A549 (cell line): ENCODE measurements around the gene FBXO5. TPM values are rescaled to one million over a fixed set of nuclear protein-coding genes. Genes with fewer than 3 reads are reported as not detected.
"Not testable (repeated sequence)": the region's sequence is repeated elsewhere in the genome, so short reads cannot be mapped to it uniquely, and the experiment has no call there.

Experiments used
- ATAC-seq, 2 experiments: fragments of 200-7000 bp in 1 of 2; fragments of >200 bp in 1 of 2; cut with Nextera tagmentation in 1 of 2; cut with Tn5 transposase in 1 of 2; 3 replicates each; pipeline versions ENCODE4 v1.8.0 to v1.9.1; 2018 to 2020; ENCODE audit warnings: mild to moderate bottlenecking in 1 of 2, moderate library complexity in 1 of 2
- CTCF ChIA-PET: fragments of 300-600 bp; sonication (Branson Sonifier 250); formaldehyde crosslinking; extraction: SDS; loops from one replicate; lab custom pipeline; 2021; ENCODE audit warnings: antibody characterized with exemption, inconsistent platforms; lab: Yijun Ruan, JAX
- POLR2A ChIA-PET: fragments of 350-600 bp; formaldehyde crosslinking; extraction: SDS; loops from one replicate; lab custom pipeline; 2021; ENCODE audit warnings: antibody characterized with exemption, inconsistent platforms; lab: Yijun Ruan, JAX
- DNase-seq, 2 experiments: peaks; one replicate each; pipeline versions ENCODE4 v3.0.0 to v3.0.0-alpha.2; 2011 to 2016; ENCODE audit warnings: low read depth in 1 of 2, low spot score in 1 of 2
- FAIRE-seq: peaks from 2 replicates; lab custom pipeline; 2011; peaks lifted over from hg19 to GRCh38; lab: Jason Lieb, UNC
- H3K27ac ChIP-seq, 2 experiments: fragments of >200 bp; sonication (Bioruptor Twin); formaldehyde crosslinking; 3 replicates each; pipeline ENCODE4 v1.5.1; 2016 to 2017
- H3K4me1 ChIP-seq: fragments of >200 bp; sonication (Bioruptor Twin); formaldehyde crosslinking; 3 replicates; pipeline ENCODE4 v1.6.1; 2016
- H3K4me2 ChIP-seq: fragments of >200 bp; sonication (Bioruptor Twin); formaldehyde crosslinking; 3 replicates; pipeline ENCODE4 v1.6.1; 2016
- H3K4me3 ChIP-seq: fragments of >200 bp; sonication (Bioruptor Twin); formaldehyde crosslinking; 3 replicates; pipeline ENCODE4 v1.5.1; 2016
- H3K9me3 ChIP-seq: fragments of >200 bp; sonication (Bioruptor Twin); formaldehyde crosslinking; 3 replicates; pipeline ENCODE4 v1.6.1; 2016
- ESRRA ChIP-seq: fragments of 150-350 bp; IDR thresholded peaks from 2 replicates; pipeline ENCODE4 v1.6.1; 2014; ENCODE audit warnings: mild to moderate bottlenecking, low read length, borderline replicate concordance
- FOSL2 ChIP-seq, 2 experiments: fragments of 450-650 bp in 1 of 2; fragments of >200 bp in 1 of 2; sonication (Bioruptor Twin) in 1 of 2; formaldehyde crosslinking; IDR thresholded peaks; 2 replicates each; pipeline versions ENCODE4 v1.5.0 to v1.6.1; 2016 to 2020; ENCODE audit warnings: mild to moderate bottlenecking in 1 of 2, moderate library complexity in 1 of 2
- FOXS1 ChIP-seq: fragments of 250-450 bp; sonication (Bioruptor Pico); IDR thresholded peaks from 2 replicates; pipeline ENCODE4 v1.5.0; 2020; ENCODE audit warnings: mild to moderate bottlenecking, moderate library complexity
- HDAC2 ChIP-seq: fragments of 200-600 bp; sonication (generic); IDR thresholded peaks from 2 replicates; pipeline ENCODE4 v1.6.1; 2016
- HEYL ChIP-seq: fragments of 250-450 bp; sonication (Bioruptor Pico); IDR thresholded peaks from 2 replicates; pipeline ENCODE4 v1.8.0; 2021; ENCODE audit warnings: mild to moderate bottlenecking, moderate library complexity
- HOXA7 ChIP-seq: fragments of 250-450 bp; sonication (Bioruptor Pico); IDR thresholded peaks from 2 replicates; pipeline ENCODE4 v1.5.0; 2020; ENCODE audit warnings: mild to moderate bottlenecking, moderate library complexity
- HOXB13 ChIP-seq: fragments of 250-450 bp; sonication (Bioruptor Pico); IDR thresholded peaks from 2 replicates; pipeline ENCODE4 v1.5.0; 2020; ENCODE audit warnings: low read depth, mild to moderate bottlenecking, moderate library complexity
- JUNB ChIP-seq: fragments of >200 bp; sonication (Bioruptor Twin); formaldehyde crosslinking; IDR thresholded peaks from 2 replicates; pipeline ENCODE4 v1.6.1; 2016
- MAFK ChIP-seq: fragments of 450-650 bp; IDR thresholded peaks from 2 replicates; pipeline ENCODE4 v1.6.1; 2014; ENCODE audit not compliant: partially characterized antibody
- MAZ ChIP-seq: fragments of 150-350 bp; IDR thresholded peaks from 2 replicates; pipeline ENCODE4 v1.6.1; 2014; ENCODE audit warnings: antibody characterized with exemption, low read depth, low read length, borderline replicate concordance
- POLR2A ChIP-seq: IDR thresholded peaks from 2 replicates; pipeline ENCODE4 v1.6.1; 2012; ENCODE audit warnings: mild to moderate bottlenecking, low read length
- TP53 ChIP-seq: fragments of 250-450 bp; sonication (Bioruptor Pico); IDR thresholded peaks from 2 replicates; pipeline ENCODE4 v1.5.0; 2021; ENCODE audit warnings: mild to moderate bottlenecking, moderate library complexity
- ZSCAN20 ChIP-seq: fragments of 250-450 bp; sonication (Bioruptor Pico); IDR thresholded peaks from 2 replicates; pipeline ENCODE4 v1.8.0; 2022; ENCODE audit warnings: mild to moderate bottlenecking, moderate library complexity
- WGBS: methylation state at CpG from one replicate; pipeline ENCODE4 v1.1.6; 2017; ENCODE audit errors: missing lambda C conversion rate; 5-methylcytosine and 5-hydroxymethylcytosine counted together
- polyA plus RNA-seq, 4 experiments: library from polyadenylated mRNA; depleted of rRNA in 3 of 4; stranded (reverse); fragments of >200 nt; fragmentation: RNase III in 1 of 4; extraction: RNeasy Plus Mini Kit Qiagen cat#74134 plus additional on column Dnase treatment in 1 of 4; gene quantifications; 2 replicates in 3 of 4; 3 replicates in 1 of 4; pipeline ENCODE4 v1.2.3, GENCODE V29; 2011 to 2017
- TF ChIP-seq, protein P1 (sequence below): fragments of 250-450 bp; sonication (Bioruptor Pico); IDR thresholded peaks from 2 replicates; pipeline ENCODE4 v1.5.0; 2020; ENCODE audit warnings: low read depth, mild to moderate bottlenecking, moderate library complexity
- TF ChIP-seq, protein P2 (sequence below): fragments of 250-450 bp; sonication (Bioruptor Pico); IDR thresholded peaks from 2 replicates; pipeline ENCODE4 v1.5.0; 2021; ENCODE audit warnings: mild to moderate bottlenecking, moderate library complexity, borderline replicate concordance
- TF ChIP-seq, protein P3 (sequence below): fragments of >200 bp; sonication (Bioruptor Twin); formaldehyde crosslinking; IDR thresholded peaks from 3 replicates; pipeline ENCODE4 v1.6.1; 2016
- TF ChIP-seq, protein P4 (sequence below): fragments of 450-650 bp; IDR thresholded peaks from 2 replicates; pipeline ENCODE4 v1.6.1; 2014; ENCODE audit warnings: antibody characterized with exemption
- TF ChIP-seq, protein P5 (sequence below): fragments of >200 bp; sonication (Bioruptor Twin); formaldehyde crosslinking; IDR thresholded peaks from 3 replicates; pipeline ENCODE4 v1.5.1; 2016

FBXO5 gene
- polyA plus RNA-seq, 2 of the 4 experiments (the other 2 are of a cell fraction), result 14.3 to 29.2 TPM

DNA sequence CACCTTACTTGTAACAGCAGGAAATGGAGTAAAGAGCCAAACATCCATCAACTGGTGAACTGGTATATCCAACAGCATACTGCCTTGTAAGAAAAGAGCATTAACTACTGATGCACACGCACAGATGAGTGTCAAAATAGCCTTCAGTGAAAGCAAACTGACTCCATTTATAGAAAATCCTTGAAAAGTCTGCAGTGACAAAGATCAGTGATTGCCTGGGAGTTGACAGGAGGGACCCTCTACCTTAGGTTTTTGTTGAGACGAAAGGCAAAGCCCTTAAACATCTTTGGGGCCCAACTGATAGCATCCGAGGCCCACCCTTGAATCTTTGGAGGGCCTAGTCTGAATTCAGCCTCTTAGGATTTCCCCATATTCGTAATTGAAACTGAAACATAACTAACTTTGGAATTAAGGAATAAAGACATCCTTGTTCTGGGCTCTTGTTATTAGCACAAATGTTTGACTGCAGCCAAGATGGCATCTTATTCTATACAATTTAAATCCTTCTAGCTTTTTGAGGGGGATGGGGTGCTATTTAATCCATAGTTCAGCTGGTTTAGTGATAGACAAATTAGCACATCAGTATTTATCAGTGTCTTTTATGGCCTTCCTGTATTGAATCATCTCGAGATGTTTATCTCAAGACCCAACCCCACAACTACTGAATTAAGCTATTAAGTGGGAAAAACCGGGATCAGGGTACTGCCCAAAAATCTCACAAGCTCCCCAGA, 13.0 kb downstream of the FBXO5 start:
- ChIA-PET CTCF (no interaction called here), POLR2A (no interaction called here)
- FAIRE-seq (no peak), DNase-seq (no peak), ATAC-seq (no peak)
- WGBS, result 90% methylated on average over 6 of the region's 6 CpGs
- no peak overlapping the region for H3K27ac ChIP-seq
- no peak overlapping the region for H3K4me2 ChIP-seq
- TF ChIP-seq ESRRA (no peak), FOSL2 (IDR thresholded peaks at IDR 0.05) (no peak), FOSL2 (CRISPR knock-in tag; IDR thresholded peaks at IDR 0.05) (no peak), HDAC2 (no peak), TP53 (CRISPR knock-in tag) (no peak), HOXB13 (no peak)
- TF ChIP-seq, protein P1, sequence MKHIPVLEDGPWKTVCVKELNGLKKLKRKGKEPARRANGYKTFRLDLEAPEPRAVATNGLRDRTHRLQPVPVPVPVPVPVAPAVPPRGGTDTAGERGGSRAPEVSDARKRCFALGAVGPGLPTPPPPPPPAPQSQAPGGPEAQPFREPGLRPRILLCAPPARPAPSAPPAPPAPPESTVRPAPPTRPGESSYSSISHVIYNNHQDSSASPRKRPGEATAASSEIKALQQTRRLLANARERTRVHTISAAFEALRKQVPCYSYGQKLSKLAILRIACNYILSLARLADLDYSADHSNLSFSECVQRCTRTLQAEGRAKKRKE (CRISPR knock-in tag), result no peak
- no peaks in the 10 kb centered on the region for H3K9me3 ChIP-seq
- no peaks in the 10 kb centered on the region; the same call in 2 of the 3 replicates for H3K4me1 ChIP-seq
- H3K4me3 ChIP-seq, result no peak overlapping the region

DNA sequence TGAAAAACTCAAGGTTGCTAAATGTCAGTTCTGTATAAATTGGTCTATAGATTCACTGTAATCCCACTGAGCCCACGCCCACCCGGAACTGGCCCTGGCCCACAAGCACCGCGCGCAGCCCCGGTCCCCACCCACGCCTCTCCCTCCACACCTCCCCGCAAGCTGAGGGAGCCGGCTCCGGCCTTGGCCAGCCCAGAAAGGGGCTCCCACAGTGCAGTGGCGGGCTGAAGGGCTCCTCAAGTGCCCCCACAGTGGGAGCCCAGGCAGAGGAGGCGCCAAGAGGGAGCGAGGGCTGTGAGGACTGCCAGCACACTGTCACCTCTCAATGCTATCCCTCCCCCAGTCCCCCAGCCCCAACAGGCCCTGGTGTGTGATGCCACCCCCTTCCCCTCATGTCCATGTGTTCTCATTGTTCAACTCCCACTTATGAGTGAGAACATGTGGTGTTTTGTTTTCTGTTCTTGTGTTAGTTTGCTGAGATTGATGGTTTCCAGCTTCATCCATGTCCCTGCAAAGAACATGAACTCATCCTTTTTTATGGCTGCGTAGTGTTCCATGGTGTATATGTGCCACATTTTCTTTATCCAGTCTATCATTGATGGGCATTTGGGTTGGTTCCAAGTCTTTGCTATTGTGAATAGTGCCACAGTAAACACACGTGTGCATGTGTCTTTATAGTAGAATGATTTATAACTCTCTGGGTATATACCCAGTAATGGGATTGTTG, 16.5 kb downstream of the FBXO5 start:
- 82% methylated on average over 12 of the region's 15 CpGs for WGBS
- H3K4me2 ChIP-seq, FAIRE-seq, ATAC-seq, H3K9me3 ChIP-seq, H3K4me1 ChIP-seq, POLR2A ChIA-PET, H3K27ac ChIP-seq, H3K4me3 ChIP-seq, DNase-seq: not testable (repeated sequence)
- CTCF ChIA-PET, result interaction anchor here (1.4 kb wide), 1 partner anchor 12 kb away, joined by 4 read pairs; no protein-coding TSS in a partner anchor

DNA sequence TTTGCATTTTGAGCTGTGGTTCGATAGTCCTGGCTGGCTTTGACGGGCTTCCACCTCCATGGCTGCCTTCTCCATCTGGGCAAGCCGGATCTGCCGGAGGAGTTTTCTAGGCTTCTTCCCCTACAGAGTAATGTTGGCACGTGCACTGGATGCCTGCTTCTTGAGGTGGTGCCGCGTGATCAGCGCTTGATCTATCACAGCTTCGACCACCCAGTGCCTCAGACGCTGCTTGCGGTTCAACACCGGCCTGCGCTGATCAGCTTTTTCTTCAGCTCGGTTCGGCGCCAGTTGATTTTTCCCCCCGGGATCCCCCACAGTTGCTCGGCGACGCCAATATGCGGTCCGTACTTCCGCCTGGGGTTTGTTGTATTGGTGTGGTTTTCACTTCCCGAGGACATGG, 23.5 kb downstream of the FBXO5 start:
- 75% methylated on average over 23 of the region's 24 CpGs for WGBS
- ChIA-PET POLR2A (no interaction called here), CTCF (no interaction called here)

DNA sequence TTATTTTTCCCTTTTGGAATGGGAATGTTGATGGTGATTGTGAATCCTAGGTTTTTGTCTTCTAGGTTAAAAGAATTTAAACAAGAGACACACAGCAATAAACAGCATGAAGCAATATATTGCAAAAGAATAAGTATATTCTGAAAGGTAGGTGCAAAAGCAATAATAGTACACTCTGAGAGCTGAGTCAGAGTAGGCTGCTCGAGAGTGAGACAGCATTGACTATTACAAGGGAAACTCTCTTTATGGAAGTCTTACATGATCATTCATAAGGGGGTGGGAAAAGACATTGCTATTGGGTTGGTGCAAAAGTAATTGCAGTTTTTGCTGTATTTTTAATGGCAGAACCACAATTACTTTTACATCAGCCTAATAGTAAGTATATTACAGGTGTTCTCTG, 25.0 kb downstream of the FBXO5 start:
- 4% methylated on average over 1 of the region's 1 CpG for WGBS
- DNase-seq (no peak), FAIRE-seq (no peak)
- H3K4me3 ChIP-seq, result no peak overlapping the region
- H3K4me2 ChIP-seq, result no peak overlapping the region
- CTCF ChIA-PET, result interaction anchor here (1.1 to 1.7 kb wide), 3 partner anchors 9 to 209 kb away, joined by 3 to 6 read pairs (median 6); no protein-coding TSS in a partner anchor
- H3K9me3 ChIP-seq, result no peaks in the 10 kb centered on the region
- TF ChIP-seq, protein P1 (CRISPR knock-in tag), result no peak
- TF ChIP-seq MAFK (no peak), HOXA7 (CRISPR knock-in tag) (no peak), POLR2A (no peak), HEYL (CRISPR knock-in tag) (no peak), HOXB13 (no peak), FOXS1 (CRISPR knock-in tag) (no peak), MAZ (no peak), HDAC2 (no peak)
- TF ChIP-seq, protein P2, sequence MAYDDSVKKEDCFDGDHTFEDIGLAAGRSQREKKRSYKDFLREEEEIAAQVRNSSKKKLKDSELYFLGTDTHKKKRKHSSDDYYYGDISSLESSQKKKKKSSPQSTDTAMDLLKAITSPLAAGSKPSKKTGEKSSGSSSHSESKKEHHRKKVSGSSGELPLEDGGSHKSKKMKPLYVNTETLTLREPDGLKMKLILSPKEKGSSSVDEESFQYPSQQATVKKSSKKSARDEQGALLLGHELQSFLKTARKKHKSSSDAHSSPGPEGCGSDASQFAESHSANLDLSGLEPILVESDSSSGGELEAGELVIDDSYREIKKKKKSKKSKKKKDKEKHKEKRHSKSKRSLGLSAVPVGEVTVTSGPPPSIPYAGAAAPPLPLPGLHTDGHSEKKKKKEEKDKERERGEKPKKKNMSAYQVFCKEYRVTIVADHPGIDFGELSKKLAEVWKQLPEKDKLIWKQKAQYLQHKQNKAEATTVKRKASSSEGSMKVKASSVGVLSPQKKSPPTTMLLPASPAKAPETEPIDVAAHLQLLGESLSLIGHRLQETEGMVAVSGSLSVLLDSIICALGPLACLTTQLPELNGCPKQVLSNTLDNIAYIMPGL (CRISPR knock-in tag), result no peak
- TF ChIP-seq, protein P3, sequence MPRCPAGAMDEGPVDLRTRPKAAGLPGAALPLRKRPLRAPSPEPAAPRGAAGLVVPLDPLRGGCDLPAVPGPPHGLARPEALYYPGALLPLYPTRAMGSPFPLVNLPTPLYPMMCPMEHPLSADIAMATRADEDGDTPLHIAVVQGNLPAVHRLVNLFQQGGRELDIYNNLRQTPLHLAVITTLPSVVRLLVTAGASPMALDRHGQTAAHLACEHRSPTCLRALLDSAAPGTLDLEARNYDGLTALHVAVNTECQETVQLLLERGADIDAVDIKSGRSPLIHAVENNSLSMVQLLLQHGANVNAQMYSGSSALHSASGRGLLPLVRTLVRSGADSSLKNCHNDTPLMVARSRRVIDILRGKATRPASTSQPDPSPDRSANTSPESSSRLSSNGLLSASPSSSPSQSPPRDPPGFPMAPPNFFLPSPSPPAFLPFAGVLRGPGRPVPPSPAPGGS, result no peak
- TF ChIP-seq, protein P4, sequence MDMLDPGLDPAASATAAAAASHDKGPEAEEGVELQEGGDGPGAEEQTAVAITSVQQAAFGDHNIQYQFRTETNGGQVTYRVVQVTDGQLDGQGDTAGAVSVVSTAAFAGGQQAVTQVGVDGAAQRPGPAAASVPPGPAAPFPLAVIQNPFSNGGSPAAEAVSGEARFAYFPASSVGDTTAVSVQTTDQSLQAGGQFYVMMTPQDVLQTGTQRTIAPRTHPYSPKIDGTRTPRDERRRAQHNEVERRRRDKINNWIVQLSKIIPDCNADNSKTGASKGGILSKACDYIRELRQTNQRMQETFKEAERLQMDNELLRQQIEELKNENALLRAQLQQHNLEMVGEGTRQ, result no peak
- TF ChIP-seq, all 56 proteins: peak for 0
- POLR2A ChIA-PET, result interaction anchor here (1.4 kb wide), 1 partner anchor 25 kb away, joined by 3 read pairs; the partner anchor contains the start of gene FBXO5
- Histone ChIP-seq H3K4me1 (no peaks in the 10 kb centered on the region), H3K27ac (no peak overlapping the region)
- ATAC-seq, result no peak

More for the DNA sequence above, 23.5 kb downstream of the FBXO5 start:
- no peak for ATAC-seq
- Histone ChIP-seq H3K27ac (no peak overlapping the region), H3K4me3 (no peak overlapping the region), H3K4me1 (no peaks in the 10 kb centered on the region), H3K4me2 (no peak overlapping the region), H3K9me3 (no peaks in the 10 kb centered on the region)
- FAIRE-seq, result no peak
- no peak for TF ChIP-seq ZSCAN20 (CRISPR knock-in tag)
- TF ChIP-seq HOXB13, result no peak
- TF ChIP-seq JUNB, result no peak
- no peak for TF ChIP-seq MAFK
- TF ChIP-seq POLR2A, result no peak
- TF ChIP-seq, protein P5, sequence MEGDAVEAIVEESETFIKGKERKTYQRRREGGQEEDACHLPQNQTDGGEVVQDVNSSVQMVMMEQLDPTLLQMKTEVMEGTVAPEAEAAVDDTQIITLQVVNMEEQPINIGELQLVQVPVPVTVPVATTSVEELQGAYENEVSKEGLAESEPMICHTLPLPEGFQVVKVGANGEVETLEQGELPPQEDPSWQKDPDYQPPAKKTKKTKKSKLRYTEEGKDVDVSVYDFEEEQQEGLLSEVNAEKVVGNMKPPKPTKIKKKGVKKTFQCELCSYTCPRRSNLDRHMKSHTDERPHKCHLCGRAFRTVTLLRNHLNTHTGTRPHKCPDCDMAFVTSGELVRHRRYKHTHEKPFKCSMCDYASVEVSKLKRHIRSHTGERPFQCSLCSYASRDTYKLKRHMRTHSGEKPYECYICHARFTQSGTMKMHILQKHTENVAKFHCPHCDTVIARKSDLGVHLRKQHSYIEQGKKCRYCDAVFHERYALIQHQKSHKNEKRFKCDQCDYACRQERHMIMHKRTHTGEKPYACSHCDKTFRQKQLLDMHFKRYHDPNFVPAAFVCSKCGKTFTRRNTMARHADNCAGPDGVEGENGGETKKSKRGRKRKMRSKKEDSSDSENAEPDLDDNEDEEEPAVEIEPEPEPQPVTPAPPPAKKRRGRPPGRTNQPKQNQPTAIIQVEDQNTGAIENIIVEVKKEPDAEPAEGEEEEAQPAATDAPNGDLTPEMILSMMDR, result no peak
- DNase-seq, result no peak
